Measurements from ENCODE around the gene RAE1. TPM values are rescaled to one million over a fixed set of nuclear protein-coding genes. Genes with fewer than 3 reads are reported as not detected.

The RAE1 gene
- total RNA-seq, 1 donor from 2014 or later: 17.6 TPM

DNA sequence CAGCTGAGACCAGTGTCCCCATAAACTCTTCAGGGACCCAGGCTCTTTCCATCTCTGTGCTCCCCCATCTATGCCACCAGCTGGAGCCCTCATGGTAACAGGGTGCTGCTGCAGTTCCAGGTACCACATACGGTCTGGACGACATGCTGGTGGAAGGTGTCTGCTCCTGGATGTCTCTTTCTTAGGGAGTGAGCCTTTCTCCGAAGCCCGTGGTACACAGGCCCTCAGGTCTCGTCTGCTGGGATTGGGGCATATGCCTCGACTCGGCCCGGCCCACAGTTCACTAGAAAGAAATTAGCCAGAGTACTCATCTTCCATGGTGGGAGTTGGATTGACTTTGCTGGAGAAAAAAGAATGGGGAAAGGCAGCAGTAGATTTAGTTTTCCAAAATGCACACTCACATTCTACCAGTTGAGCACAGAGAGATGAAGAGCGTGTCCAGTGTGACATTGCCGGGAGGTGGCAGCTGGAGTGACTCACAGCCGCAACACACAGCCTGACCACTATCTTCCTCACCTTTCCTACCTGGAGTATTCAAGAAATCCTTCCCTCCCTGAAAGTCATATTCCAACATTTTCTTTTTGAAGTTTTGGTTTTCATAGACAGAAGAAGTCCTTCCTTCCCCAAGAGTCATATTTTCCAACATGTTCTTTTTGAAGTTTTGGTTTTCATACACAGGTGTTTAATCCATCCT lies 40.1 kb upstream of the RAE1 start:
- DNase-seq (ENCODE audit: low spot score): no peak
- H3K9me3 Mint-ChIP-seq (ENCODE audit: low read depth): no peaks in the 10 kb centered on the region
- no peaks in the 10 kb centered on the region for H3K36me3 Mint-ChIP-seq (ENCODE audit: low read depth)
- peaks cover 27% of the 10 kb centered on the region for H3K27me3 Mint-ChIP-seq (ENCODE audit: low read depth)
- H3K4me3 Mint-ChIP-seq (ENCODE audit: unreplicated experiment): no peak overlapping the region
- H3K27ac Mint-ChIP-seq (ENCODE audit: unreplicated experiment): no peak overlapping the region
- H3K4me1 Mint-ChIP-seq (ENCODE audit: low read depth): no peaks in the 10 kb centered on the region
- TF ChIP-seq CTCF (IDR thresholded peaks at IDR 0.05): no peak

- no peak for DNase-seq (ENCODE audit: low spot score)
Observed at GRCh38 chr20:57312138-57312537, 38.9 kb upstream of the RAE1 start.

DNA sequence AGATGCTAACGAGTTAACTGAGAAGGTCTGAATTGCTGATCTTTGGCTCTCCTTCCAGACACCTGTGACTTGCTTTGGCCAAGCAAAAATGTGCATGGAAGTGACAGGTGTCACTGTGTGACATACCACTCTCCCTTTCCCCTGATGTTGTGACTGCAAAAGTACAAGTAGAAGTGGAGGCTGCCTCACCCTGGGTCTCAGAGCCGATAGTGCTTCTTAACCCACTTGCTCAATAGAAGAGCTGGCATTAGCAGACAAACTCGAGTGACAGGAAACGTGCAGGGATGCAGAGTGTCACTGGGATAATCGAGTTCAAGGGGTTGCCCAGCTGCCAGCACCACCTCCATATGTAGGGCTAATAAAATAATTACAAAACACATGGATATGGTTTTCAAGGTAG lies 37.8 kb upstream of the RAE1 start:
- DNase-seq (ENCODE audit: low spot score): no peak
- H3K4me3 Mint-ChIP-seq (ENCODE audit: unreplicated experiment): no peak overlapping the region
- H3K9me3 Mint-ChIP-seq (ENCODE audit: low read depth): no peaks in the 10 kb centered on the region
- peaks cover 29% of the 10 kb centered on the region for H3K27me3 Mint-ChIP-seq (ENCODE audit: low read depth)
- TF ChIP-seq CTCF (IDR thresholded peaks at IDR 0.05): no peak
- no peak overlapping the region for H3K27ac Mint-ChIP-seq (ENCODE audit: unreplicated experiment)
- no peaks in the 10 kb centered on the region for H3K36me3 Mint-ChIP-seq (ENCODE audit: low read depth)
- no peaks in the 10 kb centered on the region for H3K4me1 Mint-ChIP-seq (ENCODE audit: low read depth)

More at GRCh38 chr20:57312138-57312537, 38.9 kb upstream of the RAE1 start:
- Mint-ChIP-seq H3K9me3 (ENCODE audit: low read depth) (no peaks in the 10 kb centered on the region), H3K27ac (ENCODE audit: unreplicated experiment) (no peak overlapping the region), H3K4me3 (ENCODE audit: unreplicated experiment) (no peak overlapping the region), H3K27me3 (ENCODE audit: low read depth) (peaks cover 26% of the 10 kb centered on the region), H3K4me1 (ENCODE audit: low read depth) (no peaks in the 10 kb centered on the region), H3K36me3 (ENCODE audit: low read depth) (no peaks in the 10 kb centered on the region)
- TF ChIP-seq CTCF (IDR thresholded peaks at IDR 0.05): no peak

GRCh38 chr20:57313951-57314350 lies 37.1 kb upstream of the RAE1 start:
- TF ChIP-seq CTCF (IDR thresholded peaks at IDR 0.05): no peak
- H3K4me1 Mint-ChIP-seq (ENCODE audit: low read depth): no peaks in the 10 kb centered on the region
- no peak overlapping the region for H3K27ac Mint-ChIP-seq (ENCODE audit: unreplicated experiment)
- no peaks in the 10 kb centered on the region for H3K36me3 Mint-ChIP-seq (ENCODE audit: low read depth)
- no peaks in the 10 kb centered on the region for H3K9me3 Mint-ChIP-seq (ENCODE audit: low read depth)
- no peak overlapping the region for H3K4me3 Mint-ChIP-seq (ENCODE audit: unreplicated experiment)
- no peak for DNase-seq (ENCODE audit: low spot score)
- peaks cover 33% of the 10 kb centered on the region for H3K27me3 Mint-ChIP-seq (ENCODE audit: low read depth)

- H3K9me3 Mint-ChIP-seq (ENCODE audit: low read depth): no peaks in the 10 kb centered on the region
- H3K4me3 Mint-ChIP-seq (ENCODE audit: unreplicated experiment): no peak overlapping the region
- TF ChIP-seq CTCF (IDR thresholded peaks at IDR 0.05): no peak
- H3K36me3 Mint-ChIP-seq (ENCODE audit: low read depth): no peaks in the 10 kb centered on the region
- DNase-seq (ENCODE audit: low spot score): no peak
- H3K27me3 Mint-ChIP-seq (ENCODE audit: low read depth): peaks cover 39% of the 10 kb centered on the region
- no peaks in the 10 kb centered on the region for H3K4me1 Mint-ChIP-seq (ENCODE audit: low read depth)
- H3K27ac Mint-ChIP-seq (ENCODE audit: unreplicated experiment): no peak overlapping the region
Observed at GRCh38 chr20:57315083-57315975, 35.7 kb upstream of the RAE1 start.

All from chondrocyte (in vitro differentiated cells).